ENCODE data around the gene RGL3. TPM values are rescaled to one million over a fixed set of nuclear protein-coding genes. Genes with fewer than 3 reads are reported as not detected.

Gene RGL3
- total RNA-seq, 1 donor from 2014 or later, result 0.49 TPM

GRCh38 chr19:11446271-11446651, 27.1 kb upstream of the RGL3 start:
- no peak overlapping the region for H2AFZ ChIP-seq (replicated peaks)
- no peak overlapping the region for H3K4me3 Mint-ChIP-seq
- H3F3A ChIP-seq (ENCODE audit: low read depth), result peaks cover 14% of the 10 kb centered on the region
- peaks cover 8% of the 10 kb centered on the region for H3K27me3 Mint-ChIP-seq (ENCODE audit: insufficient read depth, low read depth)
- no peak for TF ChIP-seq EZH2 (IDR thresholded peaks at IDR 0.05)
- no peak for TF ChIP-seq CTCF (IDR thresholded peaks at IDR 0.05)
- TF ChIP-seq EZH2phosphoT487 (IDR thresholded peaks at IDR 0.05), result no peak
- H3K79me2 ChIP-seq (ENCODE audit: low read depth), result no peaks in the 10 kb centered on the region
- H3K27me3 ChIP-seq, result no peaks in the 10 kb centered on the region
- H3K9me3 ChIP-seq (ENCODE audit: low read depth), result no peaks in the 10 kb centered on the region
- peaks cover 6% of the 10 kb centered on the region for H3K4me1 Mint-ChIP-seq
- H3K36me3 Mint-ChIP-seq, result peaks cover 8% of the 10 kb centered on the region
- no peak overlapping the region for H3K9ac ChIP-seq
- no peak overlapping the region for H3K4me3 ChIP-seq
- H3K4me1 ChIP-seq, result peaks cover 4% of the 10 kb centered on the region
- H3K9me3 Mint-ChIP-seq, result no peaks in the 10 kb centered on the region
- H3K4me2 ChIP-seq, result no peak overlapping the region
- DNase-seq (ENCODE audit: low spot score), result no peak
- H3K36me3 ChIP-seq, result no peaks in the 10 kb centered on the region
- H3K27ac Mint-ChIP-seq, result no peak overlapping the region
- H3K27ac ChIP-seq, result no peak overlapping the region
- H4K20me1 ChIP-seq (ENCODE audit: low read depth), result peaks cover 17% of the 10 kb centered on the region

- H3F3A ChIP-seq (ENCODE audit: low read depth), result peaks cover 4% of the 10 kb centered on the region
- no peak for DNase-seq (ENCODE audit: low spot score)
- no peak overlapping the region for H3K4me3 ChIP-seq
- no peak overlapping the region for H3K9ac ChIP-seq
- H4K20me1 ChIP-seq (ENCODE audit: low read depth), result peaks cover 22% of the 10 kb centered on the region
- no peaks in the 10 kb centered on the region for H3K9me3 ChIP-seq (ENCODE audit: low read depth)
- no peaks in the 10 kb centered on the region for H3K79me2 ChIP-seq (ENCODE audit: low read depth)
- no peak overlapping the region for H3K27ac ChIP-seq
- Mint-ChIP-seq H3K4me3 (no peak overlapping the region), H3K27ac (no peak overlapping the region), H3K9me3 (no peaks in the 10 kb centered on the region), H3K27me3 (ENCODE audit: insufficient read depth, low read depth) (peaks cover 4% of the 10 kb centered on the region), H3K36me3 (peaks cover 8% of the 10 kb centered on the region), H3K4me1 (no peaks in the 10 kb centered on the region)
- H3K27me3 ChIP-seq, result no peaks in the 10 kb centered on the region
- no peaks in the 10 kb centered on the region for H3K36me3 ChIP-seq
- no peak overlapping the region for H3K4me2 ChIP-seq
- no peak overlapping the region for H2AFZ ChIP-seq (replicated peaks)
- no peak for TF ChIP-seq EZH2 (IDR thresholded peaks at IDR 0.05)
- TF ChIP-seq EZH2phosphoT487 (IDR thresholded peaks at IDR 0.05), result no peak
- no peak for TF ChIP-seq CTCF (IDR thresholded peaks at IDR 0.05)
- no peaks in the 10 kb centered on the region for H3K4me1 ChIP-seq
Measured at GRCh38 chr19:11445141-11445540, 26.0 kb upstream of the RGL3 start.

GRCh38 chr19:11444059-11444458, 24.9 kb upstream of the RGL3 start:
- no peak for DNase-seq (ENCODE audit: low spot score)
- Histone ChIP-seq H3K27me3 (no peaks in the 10 kb centered on the region), H3K27ac (no peak overlapping the region), H2AFZ (replicated peaks) (no peak overlapping the region), H3K4me2 (no peak overlapping the region), H3K4me3 (no peak overlapping the region), H3K9ac (no peak overlapping the region), H3F3A (ENCODE audit: low read depth) (no peaks in the 10 kb centered on the region), H3K4me1 (no peaks in the 10 kb centered on the region), H3K79me2 (ENCODE audit: low read depth) (peaks cover 5% of the 10 kb centered on the region), H3K36me3 (peaks cover under 1% of the 10 kb centered on the region), H4K20me1 (ENCODE audit: low read depth) (peaks cover 22% of the 10 kb centered on the region), H3K9me3 (ENCODE audit: low read depth) (no peaks in the 10 kb centered on the region)
- TF ChIP-seq EZH2 (IDR thresholded peaks at IDR 0.05) (no peak), CTCF (IDR thresholded peaks at IDR 0.05) (no peak), EZH2phosphoT487 (IDR thresholded peaks at IDR 0.05) (no peak)
- peaks cover 4% of the 10 kb centered on the region for H3K27me3 Mint-ChIP-seq (ENCODE audit: insufficient read depth, low read depth)
- H3K27ac Mint-ChIP-seq, result no peak overlapping the region
- no peak overlapping the region for H3K4me3 Mint-ChIP-seq
- no peaks in the 10 kb centered on the region for H3K4me1 Mint-ChIP-seq
- no peaks in the 10 kb centered on the region for H3K9me3 Mint-ChIP-seq
- peaks cover 10% of the 10 kb centered on the region for H3K36me3 Mint-ChIP-seq
